Smooth muscle cell (in vitro differentiated cells): ENCODE data around the gene STAMBPL1. TPM values are rescaled to one million over a fixed set of nuclear protein-coding genes. Genes with fewer than 3 reads are reported as not detected.

Experiments used
- DNase-seq: peaks from one replicate; lab custom pipeline; 2025; ENCODE audit not compliant: unreplicated experiment; lab: John Stamatoyannopoulos, UW
- H2AFZ ChIP-seq: fragments of 200-600 bp; sonication (generic); 2 replicates; pipeline ENCODE4 v1.6.0; 2016; ENCODE audit warnings: antibody characterized with exemption, low read depth, mild to moderate bottlenecking
- H3F3A ChIP-seq: fragments of 200-600 bp; sonication (generic); 2 replicates; pipeline ENCODE4 v1.6.0; 2017; ENCODE audit warnings: antibody characterized with exemption, low read depth
- H3K27ac ChIP-seq: fragments of 200-600 bp; sonication (generic); 2 replicates; pipeline ENCODE4 v1.5.1; 2016; ENCODE audit warnings: low read depth, mild to moderate bottlenecking
- H3K27me3 ChIP-seq: fragments of 200-600 bp; sonication (generic); 2 replicates; pipeline ENCODE4 v1.6.1; 2016; ENCODE audit warnings: low read depth, mild to moderate bottlenecking
- H3K36me3 ChIP-seq: fragments of 200-600 bp; sonication (generic); 2 replicates; pipeline ENCODE4 v1.5.1; 2016; ENCODE audit warnings: low read depth
- H3K4me1 ChIP-seq: fragments of 200-600 bp; sonication (generic); 2 replicates; pipeline ENCODE4 v1.5.1; 2016; ENCODE audit warnings: low read depth
- H3K4me2 ChIP-seq: fragments of 200-600 bp; sonication (generic); 2 replicates; pipeline ENCODE4 v1.6.0; 2016; ENCODE audit warnings: mild to moderate bottlenecking
- H3K4me3 ChIP-seq: fragments of 200-600 bp; sonication (generic); 2 replicates; pipeline ENCODE4 v1.5.1; 2016; ENCODE audit warnings: mild to moderate bottlenecking
- H3K79me2 ChIP-seq: fragments of 200-600 bp; sonication (generic); 2 replicates; pipeline ENCODE4 v1.6.0; 2016; ENCODE audit warnings: low read depth, mild to moderate bottlenecking
- H3K9ac ChIP-seq: fragments of 200-600 bp; sonication (generic); 2 replicates; pipeline ENCODE4 v1.6.0; 2016; ENCODE audit warnings: low read depth
- H3K9me3 ChIP-seq: fragments of 200-600 bp; sonication (generic); replicated peaks from 2 replicates; pipeline ENCODE4 v1.5.1; 2016; ENCODE audit warnings: low read depth
- H4K20me1 ChIP-seq: fragments of 200-600 bp; sonication (generic); 2 replicates; pipeline ENCODE4 v1.6.0; 2016; ENCODE audit warnings: low read depth
- WGBS: methylation state at CpG from one replicate; pipeline ENCODE4 v1.1.7; 2016; ENCODE audit warnings: low lambda C conversion rate; 5-methylcytosine and 5-hydroxymethylcytosine counted together
- polyA plus RNA-seq: library from polyadenylated mRNA; unstranded; fragments of >200 nt; fragmentation: Nextera tagmentation; extraction: Ambion mirVana; gene quantifications from 2 replicates; pipeline ENCODE4 v1.2.1, GENCODE V29; 2016
- total RNA-seq: library from RNA; depleted of rRNA; stranded (reverse); fragments of >200 nt; gene quantifications from 2 replicates; pipeline ENCODE4 v1.2.3, GENCODE V29; 2014
- TF ChIP-seq, protein P1 (sequence below): fragments of 200-600 bp; sonication (generic); IDR thresholded peaks from 2 replicates; pipeline ENCODE4 v1.5.1; 2017; ENCODE audit warnings: borderline replicate concordance, mild to moderate bottlenecking, antibody characterized with exemption; ENCODE audit not compliant: insufficient read depth, poor library complexity, severe bottlenecking

STAMBPL1 gene
- total and polyA plus RNA-seq, 2 experiments from 2014 or later, result 0.49 to 1.2 TPM

- no peak overlapping the region for H3K9ac ChIP-seq
- no peaks in the 10 kb centered on the region for H3K79me2 ChIP-seq
- no peak for DNase-seq
- peaks cover 42% of the 10 kb centered on the region for H3K27me3 ChIP-seq
- no peaks in the 10 kb centered on the region for H4K20me1 ChIP-seq
- TF ChIP-seq, protein P1, sequence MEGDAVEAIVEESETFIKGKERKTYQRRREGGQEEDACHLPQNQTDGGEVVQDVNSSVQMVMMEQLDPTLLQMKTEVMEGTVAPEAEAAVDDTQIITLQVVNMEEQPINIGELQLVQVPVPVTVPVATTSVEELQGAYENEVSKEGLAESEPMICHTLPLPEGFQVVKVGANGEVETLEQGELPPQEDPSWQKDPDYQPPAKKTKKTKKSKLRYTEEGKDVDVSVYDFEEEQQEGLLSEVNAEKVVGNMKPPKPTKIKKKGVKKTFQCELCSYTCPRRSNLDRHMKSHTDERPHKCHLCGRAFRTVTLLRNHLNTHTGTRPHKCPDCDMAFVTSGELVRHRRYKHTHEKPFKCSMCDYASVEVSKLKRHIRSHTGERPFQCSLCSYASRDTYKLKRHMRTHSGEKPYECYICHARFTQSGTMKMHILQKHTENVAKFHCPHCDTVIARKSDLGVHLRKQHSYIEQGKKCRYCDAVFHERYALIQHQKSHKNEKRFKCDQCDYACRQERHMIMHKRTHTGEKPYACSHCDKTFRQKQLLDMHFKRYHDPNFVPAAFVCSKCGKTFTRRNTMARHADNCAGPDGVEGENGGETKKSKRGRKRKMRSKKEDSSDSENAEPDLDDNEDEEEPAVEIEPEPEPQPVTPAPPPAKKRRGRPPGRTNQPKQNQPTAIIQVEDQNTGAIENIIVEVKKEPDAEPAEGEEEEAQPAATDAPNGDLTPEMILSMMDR, result no peak
- H3K36me3 ChIP-seq, result no peaks in the 10 kb centered on the region
- WGBS, result 81% methylated on average over 3 of the region's 3 CpGs
- no peak overlapping the region for H2AFZ ChIP-seq
- no peaks in the 10 kb centered on the region for H3K9me3 ChIP-seq
- H3K4me1 ChIP-seq, result no peaks in the 10 kb centered on the region
- no peak overlapping the region for H3K4me2 ChIP-seq
- H3F3A ChIP-seq, result no peaks in the 10 kb centered on the region
- H3K27ac ChIP-seq, result no peak overlapping the region
- H3K4me3 ChIP-seq, result no peak overlapping the region
Measured at GRCh38 chr10:88893611-88894010, 13.6 kb downstream of the STAMBPL1 start.

DNA sequence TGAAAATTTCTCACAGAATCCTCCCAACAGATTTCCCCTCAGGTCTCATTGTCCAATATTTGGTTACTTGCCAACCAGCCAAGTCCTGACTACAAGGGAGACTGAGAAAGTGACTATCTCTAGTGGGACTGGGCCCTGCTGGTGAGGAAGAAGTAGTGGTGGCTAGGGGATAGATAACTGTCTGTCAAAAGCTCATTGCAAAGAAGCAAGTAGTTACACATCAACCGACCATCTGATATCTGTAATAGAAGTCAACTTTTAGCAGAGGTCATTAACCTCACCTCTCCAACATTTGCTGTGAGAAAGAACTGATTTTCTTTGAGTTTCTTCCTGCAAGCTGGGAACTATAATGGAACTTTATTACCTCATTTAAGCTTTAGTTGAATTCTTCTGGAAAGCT is 15.2 kb downstream of the STAMBPL1 start:
- H3K9me3 ChIP-seq, result no peaks in the 10 kb centered on the region
- no peak overlapping the region for H3K9ac ChIP-seq
- no peak overlapping the region for H3K4me3 ChIP-seq
- H3K4me2 ChIP-seq, result no peak overlapping the region
- H3K79me2 ChIP-seq, result no peaks in the 10 kb centered on the region
- H4K20me1 ChIP-seq, result no peaks in the 10 kb centered on the region
- H3K27ac ChIP-seq, result no peak overlapping the region
- no peak overlapping the region for H2AFZ ChIP-seq
- no peak for DNase-seq
- TF ChIP-seq, protein P1, result no peak
- WGBS, result 84% methylated on average over 1 of the region's 1 CpG
- H3K36me3 ChIP-seq, result no peaks in the 10 kb centered on the region
- peaks cover 27% of the 10 kb centered on the region for H3K27me3 ChIP-seq
- H3F3A ChIP-seq, result no peaks in the 10 kb centered on the region
- H3K4me1 ChIP-seq, result no peaks in the 10 kb centered on the region

GRCh38 chr10:88896372-88896993 is 16.4 kb downstream of the STAMBPL1 start:
- H3K9ac ChIP-seq, result no peak overlapping the region
- H3K9me3 ChIP-seq, result no peaks in the 10 kb centered on the region
- H3K27ac ChIP-seq, result no peak overlapping the region
- H3K27me3 ChIP-seq, result peaks cover 17% of the 10 kb centered on the region
- H3F3A ChIP-seq, result no peaks in the 10 kb centered on the region
- no peaks in the 10 kb centered on the region for H3K79me2 ChIP-seq
- 86% methylated on average over 4 of the region's 4 CpGs for WGBS
- H3K4me1 ChIP-seq, result no peaks in the 10 kb centered on the region
- no peaks in the 10 kb centered on the region for H3K36me3 ChIP-seq
- H3K4me2 ChIP-seq, result no peak overlapping the region
- no peak overlapping the region for H3K4me3 ChIP-seq
- no peaks in the 10 kb centered on the region for H4K20me1 ChIP-seq
- no peak overlapping the region for H2AFZ ChIP-seq
- TF ChIP-seq, protein P1, result no peak
- no peak for DNase-seq
